K562 (cell line): ENCODE data around the gene GSK3B. TPM values are rescaled to one million over a fixed set of nuclear protein-coding genes. Genes with fewer than 3 reads are reported as not detected.

Source experiments
- ATAC-seq: fragments of 200-7000 bp; cut with Tn5 transposase; 3 replicates; pipeline ENCODE4 v1.9.1; 2020; ENCODE audit warnings: moderate library complexity
- BruUV-seq: library from RNA; stranded (reverse); fragments of 400-500 nt; replicated peaks from 2 replicates; lab custom pipeline; 2021; lab: Mats Ljungman, UMichigan
- CTCF ChIA-PET: fragments of 300-600 bp; formaldehyde crosslinking; extraction: SDS; loops from one replicate; lab custom pipeline; 2021; ENCODE audit warnings: low intra/inter-chr PET ratio; lab: Yijun Ruan, JAX
- POLR2A ChIA-PET: fragments of 300-600, 350-650 bp; sonication (Branson Sonifier 250); formaldehyde crosslinking; extraction: SDS; loops from one replicate; lab custom pipeline; 2021; ENCODE audit warnings: antibody characterized with exemption, inconsistent platforms; lab: Yijun Ruan, JAX
- DNase-seq, 4 experiments: peaks; one replicate each; pipeline versions ENCODE4 v3.0.0 to v3.0.0-alpha.2; 2011 to 2018; ENCODE audit warnings: low spot score in 3 of 4, mixed read lengths in 3 of 4; ENCODE audit errors: extremely low read depth in 1 of 4
- FAIRE-seq: peaks from 2 replicates; lab custom pipeline; 2011; peaks lifted over from hg19 to GRCh38; lab: Jason Lieb, UNC
- H2AFZ ChIP-seq: 2 replicates; pipeline ENCODE4 v1.6.0; 2011; ENCODE audit warnings: low read depth, low read length, control low read depth, inconsistent platforms
- H3K27ac ChIP-seq: fragments of 200-600 bp; 3 replicates; pipeline ENCODE4 v1.8.0; 2011; ENCODE audit warnings: low read depth, mild to moderate bottlenecking, control low read depth, inconsistent platforms, low read length, moderate library complexity, mixed read lengths; ENCODE audit errors: extremely low read depth
- H3K27me3 ChIP-seq, 2 experiments: fragments of 300-600 bp in 1 of 2; 2 replicates in 1 of 2; 3 replicates in 1 of 2; pipeline versions ENCODE4 v1.6.0 to v1.8.0; 2011; ENCODE audit warnings: inconsistent platforms in 2 of 2, low read length in 2 of 2, mild to moderate bottlenecking in 1 of 2, mixed read lengths in 1 of 2, moderate library complexity in 1 of 2; ENCODE audit not compliant: control insufficient read depth in 2 of 2, insufficient read depth in 2 of 2
- H3K36me3 ChIP-seq: fragments of 300-600 bp; 3 replicates; pipeline ENCODE4 v1.8.0; 2011; ENCODE audit warnings: mild to moderate bottlenecking, low read length, inconsistent platforms; ENCODE audit not compliant: control insufficient read depth, insufficient read depth
- H3K4me1 ChIP-seq, 2 experiments: fragments of 200-600 bp in 1 of 2; replicated peaks in 1 of 2; 2 replicates in 1 of 2; 3 replicates in 1 of 2; pipeline versions ENCODE4 v1.5.1 to v1.8.0; 2011; ENCODE audit warnings: inconsistent platforms in 2 of 2, low read length in 2 of 2, mild to moderate bottlenecking in 1 of 2, mixed read lengths in 1 of 2, moderate library complexity in 1 of 2; ENCODE audit not compliant: control insufficient read depth in 2 of 2, insufficient read depth in 2 of 2
- H3K4me2 ChIP-seq: 2 replicates; pipeline ENCODE4 v1.6.1; 2011; ENCODE audit warnings: low read length, control low read depth, inconsistent platforms, mixed read lengths; ENCODE audit not compliant: insufficient read depth
- H3K4me3 ChIP-seq: fragments of 200-600 bp; sonication (generic), shearing (Covaris generic); 2 replicates; pipeline ENCODE4 v1.5.1; 2016; ENCODE audit warnings: control low read depth, inconsistent platforms
- H3K79me2 ChIP-seq: fragments of 200-600 bp; 3 replicates; pipeline ENCODE4 v1.8.0; 2011; ENCODE audit warnings: low read length, inconsistent platforms; ENCODE audit not compliant: control insufficient read depth, insufficient read depth
- H3K9ac ChIP-seq, 2 experiments: 2 replicates each; pipeline versions ENCODE4 v1.6.0 to v1.6.1; 2011; ENCODE audit warnings: low read depth in 2 of 2, low read length in 2 of 2, control low read depth in 1 of 2, inconsistent platforms in 1 of 2, mild to moderate bottlenecking in 1 of 2, mixed read lengths in 1 of 2; ENCODE audit not compliant: insufficient read depth in 1 of 2
- H3K9me1 ChIP-seq: one replicate; pipeline ENCODE4 v1.6.0; 2011; ENCODE audit warnings: inconsistent platforms, mild to moderate bottlenecking, low read length, moderate library complexity; ENCODE audit not compliant: control insufficient read depth, insufficient read depth
- H3K9me3 ChIP-seq: replicated peaks from 2 replicates; pipeline ENCODE4 v1.5.1; 2011; ENCODE audit warnings: low read depth, low read length, inconsistent platforms; ENCODE audit not compliant: control insufficient read depth, insufficient read depth
- H4K20me1 ChIP-seq: replicated peaks from 2 replicates; pipeline ENCODE4 v1.6.1; 2011; ENCODE audit warnings: low read length, inconsistent platforms, mixed read lengths; ENCODE audit not compliant: control insufficient read depth, insufficient read depth
- CHAMP1 ChIP-seq: fragments of 450-650 bp; IDR thresholded peaks from 2 replicates; pipeline ENCODE4 v1.6.1; 2016; ENCODE audit warnings: mild to moderate bottlenecking
- E4F1 ChIP-seq: fragments of 250-450 bp; sonication (Bioruptor Pico); IDR thresholded peaks from 2 replicates; pipeline ENCODE4 v1.5.0; 2021; ENCODE audit warnings: mild to moderate bottlenecking, borderline replicate concordance
- GATAD2A ChIP-seq: fragments of 450-650 bp; IDR thresholded peaks from 2 replicates; pipeline ENCODE4 v1.6.1; 2017
- HES1 ChIP-seq: fragments of 450-650 bp; IDR thresholded peaks from 2 replicates; pipeline ENCODE4 v1.6.1; 2016; ENCODE audit warnings: low read depth, mild to moderate bottlenecking, moderate library complexity
- MYC ChIP-seq, 2 experiments: fragments of 250-450 bp in 1 of 2; sonication (Bioruptor Pico) in 1 of 2; IDR thresholded peaks; 2 replicates each; pipeline versions ENCODE4 v1.5.1 to v1.6.1; 2012 to 2021; ENCODE audit warnings: low read depth in 2 of 2, borderline replicate concordance in 1 of 2, improper control_type of control experiment in 1 of 2, low read length in 1 of 2, mild to moderate bottlenecking in 1 of 2, moderate library complexity in 1 of 2
- NR0B1 ChIP-seq: fragments of 450-650 bp; IDR thresholded peaks from one replicate; pipeline ENCODE4 v1.6.1; 2018; ENCODE audit warnings: mild to moderate bottlenecking, moderate library complexity; ENCODE audit not compliant: partially characterized antibody
- POLR2G ChIP-seq: fragments of 200-400 bp; formaldehyde crosslinking; IDR thresholded peaks from 2 replicates; pipeline ENCODE4 v1.6.1; 2017; ENCODE audit warnings: low read depth, mild to moderate bottlenecking, antibody characterized with exemption, low read length, moderate library complexity
- SIN3B ChIP-seq: fragments of 450-650 bp; IDR thresholded peaks from 2 replicates; pipeline ENCODE4 v1.6.1; 2017; ENCODE audit warnings: low read depth, mild to moderate bottlenecking, moderate library complexity
- ZBTB34 ChIP-seq: fragments of 250-450 bp; sonication (Bioruptor Pico); IDR thresholded peaks from 2 replicates; pipeline ENCODE4 v1.8.0; 2021; ENCODE audit warnings: mild to moderate bottlenecking, moderate library complexity
- ZNF79 ChIP-seq: fragments of 250-450 bp; sonication (Bioruptor Pico); IDR thresholded peaks from 2 replicates; pipeline ENCODE4 v1.4.0; 2020; ENCODE audit warnings: low read depth, mild to moderate bottlenecking, moderate library complexity
- WGBS: fragments of 100-300 bp; shearing (Covaris generic); methylation state at CpG from one replicate; pipeline ENCODE4 v1.1.6; 2016; ENCODE audit warnings: low coverage, mixed read lengths; ENCODE audit not compliant: insufficient coverage; ENCODE audit errors: missing lambda C conversion rate; 5-methylcytosine and 5-hydroxymethylcytosine counted together
- in situ Hi-C: fragments of 300-500 bp; cut with MboI; formaldehyde crosslinking; loops from 4 replicates; pipeline ENCODE4 v1.15.0; 2018; ENCODE audit warnings: inconsistent platforms, mixed read lengths
- intact Hi-C: fragments of 100-400 bp; cut with micrococcal nuclease; formaldehyde crosslinking; loops from 2 replicates; pipeline ENCODE4 v1.14.2; 2022
- polyA plus RNA-seq, 8 experiments: library from polyadenylated mRNA; depleted of rRNA in 4 of 8; stranded (reverse) in 5 of 8; unstranded in 3 of 8; fragments of >200 nt; fragmentation: Nextera tagmentation in 2 of 8; fragmentation: Illumina TruSeq in 1 of 8; extraction: Ambion mirVana in 2 of 8; extraction: Trizol in 1 of 8; gene quantifications; 2 replicates each; pipeline versions ENCODE4 v1.2.1 to v1.2.3, GENCODE V29; 2011 to 2014; ENCODE audit warnings: inconsistent platforms in 1 of 8, missing spikeins in 1 of 8
- total RNA-seq, 7 experiments: library from RNA; depleted of rRNA in 6 of 7; stranded (reverse); fragments of >200 nt in 6 of 7; fragmentation: Illumina TruSeq in 2 of 7; extraction: Trizol in 2 of 7; gene quantifications; 2 replicates each; pipeline versions ENCODE4 v1.2.1 to v1.2.3, GENCODE V29; 2011 to 2021; ENCODE audit warnings: low replicate concordance in 1 of 7
- TF ChIP-seq, protein P1 (sequence below): fragments of 450-650 bp; IDR thresholded peaks from 2 replicates; pipeline ENCODE4 v1.6.1; 2014; ENCODE audit warnings: low read depth, mild to moderate bottlenecking, moderate library complexity, borderline replicate concordance

GSK3B gene
- total and polyA plus RNA-seq, 9 of the 15 experiments (the other 6 are each of a cell fraction or from before 2014, with no cell fraction given) = 4.7 to 25.0 (median 18.7) TPM

DNA sequence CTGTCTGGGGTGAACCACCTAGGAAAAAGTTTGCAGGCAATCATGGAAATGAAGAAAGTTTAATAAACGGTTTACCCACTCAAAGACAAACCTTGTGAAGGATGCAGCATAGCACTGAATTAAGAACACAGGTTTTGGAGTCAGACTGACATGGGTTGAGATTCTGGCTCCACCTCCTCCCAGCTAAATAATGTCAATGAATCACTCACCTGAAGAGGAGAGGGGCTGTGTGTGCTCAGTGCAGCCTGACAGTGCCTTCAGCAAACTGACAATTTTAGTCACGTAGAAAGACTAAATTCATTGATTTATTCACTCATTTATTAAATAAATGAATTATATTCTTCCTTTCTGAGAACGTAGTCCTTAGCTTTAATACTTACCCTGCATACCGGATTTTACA is 293.4 kb downstream of the GSK3B start:
- WGBS = 15% methylated on average over 4 of the region's 4 CpGs
- peaks cover 9 to 15% of the 10 kb centered on the region in 2 experiments; a peak in 3 of 5 replicates for H3K4me1 ChIP-seq
- ATAC-seq (no peak), FAIRE-seq (no peak), DNase-seq (no peak)
- H2AFZ ChIP-seq = no peak overlapping the region
- no peak overlapping the region for H3K4me2 ChIP-seq
- no peak overlapping the region for H3K27ac ChIP-seq
- no peaks in the 10 kb centered on the region for H3K79me2 ChIP-seq
- in situ Hi-C loops (no loop called here), intact Hi-C loops (no loop called here)
- POLR2A ChIA-PET = interaction anchor here (0.8 to 1.1 kb wide), 2 partner anchors 11 to 15 kb away, joined by 3 to 4 read pairs; no protein-coding TSS in a partner anchor
- no peaks in the 10 kb centered on the region for H3K27me3 ChIP-seq
- no peaks in the 10 kb centered on the region for H3K9me1 ChIP-seq
- no peaks in the 10 kb centered on the region for H4K20me1 ChIP-seq
- H3K9me3 ChIP-seq = no peaks in the 10 kb centered on the region
- no peaks in the 10 kb centered on the region for H3K36me3 ChIP-seq
- CTCF ChIA-PET = no interaction called here
- no peak overlapping the region for H3K9ac ChIP-seq
- BruUV-seq = no TSS peak
- no peak overlapping the region for H3K4me3 ChIP-seq
- TF ChIP-seq, protein P1, sequence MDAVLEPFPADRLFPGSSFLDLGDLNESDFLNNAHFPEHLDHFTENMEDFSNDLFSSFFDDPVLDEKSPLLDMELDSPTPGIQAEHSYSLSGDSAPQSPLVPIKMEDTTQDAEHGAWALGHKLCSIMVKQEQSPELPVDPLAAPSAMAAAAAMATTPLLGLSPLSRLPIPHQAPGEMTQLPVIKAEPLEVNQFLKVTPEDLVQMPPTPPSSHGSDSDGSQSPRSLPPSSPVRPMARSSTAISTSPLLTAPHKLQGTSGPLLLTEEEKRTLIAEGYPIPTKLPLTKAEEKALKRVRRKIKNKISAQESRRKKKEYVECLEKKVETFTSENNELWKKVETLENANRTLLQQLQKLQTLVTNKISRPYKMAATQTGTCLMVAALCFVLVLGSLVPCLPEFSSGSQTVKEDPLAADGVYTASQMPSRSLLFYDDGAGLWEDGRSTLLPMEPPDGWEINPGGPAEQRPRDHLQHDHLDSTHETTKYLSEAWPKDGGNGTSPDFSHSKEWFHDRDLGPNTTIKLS = no peak
- TF ChIP-seq POLR2G (no peak), E4F1 (CRISPR knock-in tag) (no peak), NR0B1 (no peak), HES1 (no peak), SIN3B (no peak), MYC (IDR thresholded peaks at IDR 0.05; ENCODE audit: low read depth, low read length) (no peak), MYC (CRISPR knock-in tag; IDR thresholded peaks at IDR 0.05; ENCODE audit: borderline replicate concordance, low read depth) (no peak), GATAD2A (no peak), ZBTB34 (CRISPR knock-in tag) (no peak), CHAMP1 (no peak), ZNF79 (CRISPR knock-in tag) (no peak)
